LNCAP (cell line): ENCODE measurements around the gene GNAS-AS1.

Source experiments
- CTCF ChIP-seq: fragments of 450-650 bp; IDR thresholded peaks from 2 replicates; pipeline ENCODE4 v1.5.1; 2017; ENCODE audit warnings: mild to moderate bottlenecking

The GNAS-AS1 gene

GRCh38 chr20:58842276-58842675 lies 8.4 kb downstream of the GNAS-AS1 start:
- TF ChIP-seq CTCF = no peak

- TF ChIP-seq CTCF = no peak
These were observed 9.0 kb downstream of the GNAS-AS1 start for GRCh38 chr20:58841539-58842264.

- TF ChIP-seq CTCF = no peak
These were observed 9.7 kb downstream of the GNAS-AS1 start for GRCh38 chr20:58840816-58841538.

- TF ChIP-seq CTCF = no peak
These were observed 10.5 kb downstream of the GNAS-AS1 start for GRCh38 chr20:58839991-58840747.

- TF ChIP-seq CTCF = peak; percentile 88
These were observed 11.2 kb downstream of the GNAS-AS1 start for GRCh38 chr20:58839474-58839874.

- TF ChIP-seq CTCF = no peak; the same call in 1 of the 2 replicates
These were observed 12.5 kb downstream of the GNAS-AS1 start for GRCh38 chr20:58838174-58838573.

- TF ChIP-seq CTCF = no peak
These were observed 13.0 kb downstream of the GNAS-AS1 start for GRCh38 chr20:58837717-58838116.
